SK-N-SH (cell line): Measurements from ENCODE around the gene ZFX. TPM values are rescaled to one million over a fixed set of nuclear protein-coding genes. Genes with fewer than 3 reads are reported as not detected.

Source experiments
- CTCF ChIA-PET: fragments of 300-600, 350-600 bp; formaldehyde crosslinking; extraction: SDS; loops from one replicate; lab custom pipeline; 2021; lab: Yijun Ruan, JAX
- POLR2A ChIA-PET: fragments of 350-600 bp; sonication (Branson Sonifier 250); formaldehyde crosslinking; extraction: SDS; loops from one replicate; lab custom pipeline; 2020; ENCODE audit warnings: antibody characterized with exemption, inconsistent platforms; lab: Yijun Ruan, JAX
- DNase-seq: peaks from one replicate; pipeline ENCODE4 v3.0.0; 2012
- H2AFZ ChIP-seq: fragments of 200-600 bp; sonication (generic); 2 replicates; pipeline ENCODE4 v1.8.1; 2016; ENCODE audit warnings: antibody characterized with exemption, mild to moderate bottlenecking, low read depth
- H3F3A ChIP-seq: fragments of 200-600 bp; sonication (generic); replicated peaks from 2 replicates; pipeline ENCODE3; 2016; ENCODE audit warnings: antibody characterized with exemption, mild to moderate bottlenecking; ENCODE audit not compliant: insufficient read depth
- H3K27ac ChIP-seq, 2 experiments: fragments of 200-500 bp in 1 of 2; fragments of 200-600 bp in 1 of 2; sonication (Bioruptor generic) in 1 of 2; sonication (generic), shearing (Covaris generic) in 1 of 2; 2 replicates each; pipeline versions ENCODE4 v1.5.1 to v1.6.1; 2014 to 2016; ENCODE audit warnings: low read depth in 2 of 2, inconsistent platforms in 1 of 2, low read length in 1 of 2, mild to moderate bottlenecking in 1 of 2, mixed read lengths in 1 of 2
- H3K27me3 ChIP-seq: fragments of 200-600 bp; sonication (generic), shearing (Covaris generic); 2 replicates; pipeline ENCODE4 v1.6.1; 2016; ENCODE audit warnings: mixed run types; ENCODE audit not compliant: insufficient read depth
- H3K36me3 ChIP-seq, 2 experiments: fragments of 200-500 bp in 1 of 2; fragments of 200-600 bp in 1 of 2; sonication (Bioruptor generic) in 1 of 2; sonication (generic) in 1 of 2; replicated peaks in 1 of 2; 2 replicates each; pipeline versions ENCODE3 to v1.5.1; 2014 to 2016; ENCODE audit warnings: low read length in 1 of 2, mild to moderate bottlenecking in 1 of 2; ENCODE audit not compliant: insufficient read depth in 2 of 2, control insufficient read depth in 1 of 2
- H3K4me1 ChIP-seq, 2 experiments: fragments of 200-500 bp in 1 of 2; fragments of 200-600 bp in 1 of 2; sonication (Bioruptor generic) in 1 of 2; sonication (generic), shearing (Covaris generic) in 1 of 2; 2 replicates each; pipeline versions ENCODE4 v1.5.1 to v1.6.1; 2014 to 2016; ENCODE audit warnings: low read depth in 1 of 2, low read length in 1 of 2, mixed run types in 1 of 2; ENCODE audit not compliant: insufficient read depth in 2 of 2, control insufficient read depth in 1 of 2
- H3K4me2 ChIP-seq: fragments of 200-600 bp; sonication (generic), shearing (Covaris generic); 2 replicates; pipeline ENCODE4 v1.6.1; 2017; ENCODE audit warnings: mixed run types
- H3K4me3 ChIP-seq, 2 experiments: fragments of 200-500 bp in 1 of 2; fragments of 200-600 bp in 1 of 2; sonication (Bioruptor generic) in 1 of 2; sonication (generic), shearing (Covaris generic) in 1 of 2; 2 replicates each; pipeline versions ENCODE4 v1.5.1 to v1.8.1; 2014 to 2016; ENCODE audit warnings: low read depth in 2 of 2, inconsistent platforms in 1 of 2, low read length in 1 of 2, mild to moderate bottlenecking in 1 of 2, mixed read lengths in 1 of 2, moderate library complexity in 1 of 2
- H3K79me2 ChIP-seq: fragments of 200-600 bp; sonication (generic); 2 replicates; pipeline ENCODE4 v1.8.1; 2017; ENCODE audit warnings: mild to moderate bottlenecking; ENCODE audit not compliant: insufficient read depth
- H3K9ac ChIP-seq: fragments of 200-600 bp; sonication (generic); 2 replicates; pipeline ENCODE4 v1.6.1; 2017; ENCODE audit warnings: mixed run types
- H3K9me2 ChIP-seq: fragments of 200-600 bp; sonication (generic); 2 replicates; pipeline ENCODE4 v1.6.1; 2017; ENCODE audit warnings: mixed run types
- H3K9me3 ChIP-seq: fragments of 200-600 bp; sonication (generic); 2 replicates; pipeline ENCODE4 v1.6.1; 2017; ENCODE audit warnings: mixed run types, mild to moderate bottlenecking, moderate library complexity
- H4K20me1 ChIP-seq: fragments of 200-600 bp; sonication (generic); 2 replicates; pipeline ENCODE4 v1.6.1; 2017; ENCODE audit warnings: mild to moderate bottlenecking, mixed run types; ENCODE audit not compliant: insufficient read depth
- CHD2 ChIP-seq: fragments of 150-350 bp; IDR thresholded peaks from 2 replicates; pipeline ENCODE4 v1.6.1; 2018; ENCODE audit warnings: low read length; ENCODE audit not compliant: partially characterized antibody
- EP300 ChIP-seq, 2 experiments: IDR thresholded peaks; 2 replicates each; pipeline versions ENCODE4 v1.4.0 to v1.6.1; 2012; ENCODE audit warnings: borderline replicate concordance in 1 of 2, low read depth in 1 of 2, low read length in 1 of 2
- MEF2A ChIP-seq: IDR thresholded peaks from 2 replicates; pipeline ENCODE4 v1.4.0; 2012; ENCODE audit warnings: low read depth, borderline replicate concordance
- NFIC ChIP-seq: IDR thresholded peaks from 2 replicates; pipeline ENCODE4 v1.4.0; 2012; ENCODE audit warnings: borderline replicate concordance
- NRF1 ChIP-seq: IDR thresholded peaks from 2 replicates; pipeline ENCODE4 v1.6.1; 2012; ENCODE audit warnings: low read depth, mild to moderate bottlenecking, low read length
- POLR2AphosphoS5 ChIP-seq: IDR thresholded peaks from 2 replicates; pipeline ENCODE4 v1.6.1; 2012; ENCODE audit warnings: low read depth, low read length
- RFX5 ChIP-seq: IDR thresholded peaks from 2 replicates; pipeline ENCODE4 v1.6.1; 2012; ENCODE audit warnings: mild to moderate bottlenecking, improper control_type of control experiment, low read length
- RXRA ChIP-seq: IDR thresholded peaks from 2 replicates; pipeline ENCODE4 v1.4.0; 2012; ENCODE audit warnings: low read depth, mild to moderate bottlenecking, borderline replicate concordance
- SMC3 ChIP-seq: IDR thresholded peaks from 2 replicates; pipeline ENCODE4 v1.6.1; 2012; ENCODE audit warnings: low read depth, low read length, improper control_type of control experiment
- TAF1 ChIP-seq: IDR thresholded peaks from 2 replicates; pipeline ENCODE4 v1.6.1; 2012; ENCODE audit warnings: low read depth, mild to moderate bottlenecking, low read length, moderate library complexity, borderline replicate concordance
- TEAD4 ChIP-seq: IDR thresholded peaks from 2 replicates; pipeline ENCODE4 v1.4.0; 2012; ENCODE audit warnings: mild to moderate bottlenecking, borderline replicate concordance; ENCODE audit not compliant: insufficient read depth
- YY1 ChIP-seq: IDR thresholded peaks from 2 replicates; pipeline ENCODE4 v1.4.0; 2012; ENCODE audit warnings: low read depth, mild to moderate bottlenecking
- WGBS: methylation state at CpG from one replicate; pipeline ENCODE4 v1.1.6; 2017; ENCODE audit warnings: low lambda C conversion rate; 5-methylcytosine and 5-hydroxymethylcytosine counted together
- polyA plus RNA-seq, 3 experiments: library from polyadenylated mRNA; depleted of rRNA; stranded (reverse); fragments of >200 nt; gene quantifications; 2 replicates each; pipeline ENCODE4 v1.2.3, GENCODE V29; 2012
- TF ChIP-seq, protein P1 (sequence below): fragments of 150-350 bp; IDR thresholded peaks from 2 replicates; pipeline ENCODE4 v1.6.1; 2016; ENCODE audit warnings: mild to moderate bottlenecking, low read depth, low read length
- TF ChIP-seq, protein P2 (sequence below): IDR thresholded peaks from 2 replicates; pipeline ENCODE4 v1.4.0; 2012; ENCODE audit warnings: low read depth, borderline replicate concordance
- TF ChIP-seq, protein P3 (sequence below): IDR thresholded peaks from 2 replicates; pipeline ENCODE4 v1.4.0; 2012; ENCODE audit warnings: low read depth
- TF ChIP-seq, protein P4 (sequence below): fragments of 150-350 bp; IDR thresholded peaks from 2 replicates; pipeline ENCODE4 v1.6.1; 2017; ENCODE audit warnings: antibody characterized with exemption, low read length, low read depth, borderline replicate concordance
- TF ChIP-seq, protein P5 (sequence below): IDR thresholded peaks from 2 replicates; pipeline ENCODE4; 2012
- TF ChIP-seq, protein P6 (sequence below): IDR thresholded peaks from 2 replicates; pipeline ENCODE4 v1.4.0; 2012; ENCODE audit warnings: low read depth, borderline replicate concordance

The ZFX gene
- polyA plus RNA-seq, 1 of the 3 experiments (the other 2 are of a cell fraction), result 9.0 TPM

DNA sequence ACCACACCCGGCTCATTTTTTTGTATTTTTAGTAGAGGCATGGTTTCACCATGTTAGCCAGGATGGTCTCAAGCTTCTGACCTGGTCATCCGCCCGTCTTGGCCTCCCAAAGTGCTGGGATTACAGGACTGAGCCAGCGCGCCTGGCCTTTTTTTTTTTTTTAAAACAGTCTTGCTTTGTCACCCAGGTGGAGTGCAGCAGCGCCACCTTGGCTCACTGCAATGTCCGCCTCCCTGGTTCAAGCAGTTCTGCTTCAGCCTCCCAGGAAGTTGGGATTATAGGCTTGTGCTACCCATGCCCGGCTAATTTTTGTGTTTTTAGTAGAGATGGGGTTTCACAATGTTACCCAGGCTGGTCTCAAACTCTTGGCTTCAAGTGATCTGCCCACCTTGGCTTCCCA, 28.9 kb downstream of the ZFX start:
- CTCF ChIA-PET, result interaction anchor here (0.6 kb wide), 1 partner anchor 42 kb away, joined by 3 read pairs; no protein-coding TSS in a partner anchor
- H4K20me1 ChIP-seq, result peaks cover 43% of the 10 kb centered on the region
- POLR2A ChIA-PET, result no interaction called here

More for the DNA sequence above, 28.9 kb downstream of the ZFX start:
- Histone ChIP-seq H3K36me3 (peaks cover 31 to 77% of the 10 kb centered on the region in 2 experiments), H3K27me3 (no peaks in the 10 kb centered on the region), H3K4me1 (peaks cover 0 to 2% of the 10 kb centered on the region in 2 experiments; a peak in 1 of 4 replicates)
- TF ChIP-seq, protein P1, sequence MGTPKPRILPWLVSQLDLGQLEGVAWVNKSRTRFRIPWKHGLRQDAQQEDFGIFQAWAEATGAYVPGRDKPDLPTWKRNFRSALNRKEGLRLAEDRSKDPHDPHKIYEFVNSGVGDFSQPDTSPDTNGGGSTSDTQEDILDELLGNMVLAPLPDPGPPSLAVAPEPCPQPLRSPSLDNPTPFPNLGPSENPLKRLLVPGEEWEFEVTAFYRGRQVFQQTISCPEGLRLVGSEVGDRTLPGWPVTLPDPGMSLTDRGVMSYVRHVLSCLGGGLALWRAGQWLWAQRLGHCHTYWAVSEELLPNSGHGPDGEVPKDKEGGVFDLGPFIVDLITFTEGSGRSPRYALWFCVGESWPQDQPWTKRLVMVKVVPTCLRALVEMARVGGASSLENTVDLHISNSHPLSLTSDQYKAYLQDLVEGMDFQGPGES, result no peak
- TF ChIP-seq, protein P2, sequence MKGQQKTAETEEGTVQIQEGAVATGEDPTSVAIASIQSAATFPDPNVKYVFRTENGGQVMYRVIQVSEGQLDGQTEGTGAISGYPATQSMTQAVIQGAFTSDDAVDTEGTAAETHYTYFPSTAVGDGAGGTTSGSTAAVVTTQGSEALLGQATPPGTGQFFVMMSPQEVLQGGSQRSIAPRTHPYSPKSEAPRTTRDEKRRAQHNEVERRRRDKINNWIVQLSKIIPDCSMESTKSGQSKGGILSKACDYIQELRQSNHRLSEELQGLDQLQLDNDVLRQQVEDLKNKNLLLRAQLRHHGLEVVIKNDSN, result no peak
- TF ChIP-seq YY1 (no peak), POLR2AphosphoS5 (no peak), CHD2 (no peak), NRF1 (no peak), RXRA (no peak), RFX5 (no peak), SMC3 (no peak), TEAD4 (no peak), TAF1 (no peak), EP300 (IDR thresholded peaks at IDR 0.05; ENCODE audit: borderline replicate concordance in 1 of 2, low read depth in 1 of 2, low read length in 1 of 2) (no peak), NFIC (no peak), MEF2A (no peak)
- TF ChIP-seq, protein P3, sequence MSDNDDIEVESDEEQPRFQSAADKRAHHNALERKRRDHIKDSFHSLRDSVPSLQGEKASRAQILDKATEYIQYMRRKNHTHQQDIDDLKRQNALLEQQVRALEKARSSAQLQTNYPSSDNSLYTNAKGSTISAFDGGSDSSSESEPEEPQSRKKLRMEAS, result no peak
- TF ChIP-seq, protein P4, sequence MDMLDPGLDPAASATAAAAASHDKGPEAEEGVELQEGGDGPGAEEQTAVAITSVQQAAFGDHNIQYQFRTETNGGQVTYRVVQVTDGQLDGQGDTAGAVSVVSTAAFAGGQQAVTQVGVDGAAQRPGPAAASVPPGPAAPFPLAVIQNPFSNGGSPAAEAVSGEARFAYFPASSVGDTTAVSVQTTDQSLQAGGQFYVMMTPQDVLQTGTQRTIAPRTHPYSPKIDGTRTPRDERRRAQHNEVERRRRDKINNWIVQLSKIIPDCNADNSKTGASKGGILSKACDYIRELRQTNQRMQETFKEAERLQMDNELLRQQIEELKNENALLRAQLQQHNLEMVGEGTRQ, result no peak
- TF ChIP-seq, protein P5, sequence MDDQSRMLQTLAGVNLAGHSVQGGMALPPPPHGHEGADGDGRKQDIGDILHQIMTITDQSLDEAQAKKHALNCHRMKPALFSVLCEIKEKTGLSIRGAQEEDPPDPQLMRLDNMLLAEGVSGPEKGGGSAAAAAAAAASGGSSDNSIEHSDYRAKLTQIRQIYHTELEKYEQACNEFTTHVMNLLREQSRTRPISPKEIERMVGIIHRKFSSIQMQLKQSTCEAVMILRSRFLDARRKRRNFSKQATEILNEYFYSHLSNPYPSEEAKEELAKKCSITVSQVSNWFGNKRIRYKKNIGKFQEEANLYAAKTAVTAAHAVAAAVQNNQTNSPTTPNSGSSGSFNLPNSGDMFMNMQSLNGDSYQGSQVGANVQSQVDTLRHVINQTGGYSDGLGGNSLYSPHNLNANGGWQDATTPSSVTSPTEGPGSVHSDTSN, result no peak
- TF ChIP-seq, protein P6, sequence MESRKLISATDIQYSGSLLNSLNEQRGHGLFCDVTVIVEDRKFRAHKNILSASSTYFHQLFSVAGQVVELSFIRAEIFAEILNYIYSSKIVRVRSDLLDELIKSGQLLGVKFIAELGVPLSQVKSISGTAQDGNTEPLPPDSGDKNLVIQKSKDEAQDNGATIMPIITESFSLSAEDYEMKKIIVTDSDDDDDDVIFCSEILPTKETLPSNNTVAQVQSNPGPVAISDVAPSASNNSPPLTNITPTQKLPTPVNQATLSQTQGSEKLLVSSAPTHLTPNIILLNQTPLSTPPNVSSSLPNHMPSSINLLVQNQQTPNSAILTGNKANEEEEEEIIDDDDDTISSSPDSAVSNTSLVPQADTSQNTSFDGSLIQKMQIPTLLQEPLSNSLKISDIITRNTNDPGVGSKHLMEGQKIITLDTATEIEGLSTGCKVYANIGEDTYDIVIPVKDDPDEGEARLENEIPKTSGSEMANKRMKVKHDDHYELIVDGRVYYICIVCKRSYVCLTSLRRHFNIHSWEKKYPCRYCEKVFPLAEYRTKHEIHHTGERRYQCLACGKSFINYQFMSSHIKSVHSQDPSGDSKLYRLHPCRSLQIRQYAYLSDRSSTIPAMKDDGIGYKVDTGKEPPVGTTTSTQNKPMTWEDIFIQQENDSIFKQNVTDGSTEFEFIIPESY, result no peak
- TF ChIP-seq, all 33 proteins: peak for 0
- Histone ChIP-seq H3F3A (peaks cover 5% of the 10 kb centered on the region), H3K9me3 (no peaks in the 10 kb centered on the region), H3K4me2 (no peak overlapping the region), H3K9ac (no peak overlapping the region), H3K27ac (no peak overlapping the region), H3K4me3 (no peak overlapping the region), H3K79me2 (peaks cover 92% of the 10 kb centered on the region), H3K9me2 (no peaks in the 10 kb centered on the region), H2AFZ (no peak overlapping the region)
- DNase-seq, result no peak
- WGBS, result 95% methylated on average over 8 of the region's 8 CpGs
